Inflammatory macrophage treated with lipopolysaccharide for 1 hour (primary cell): Measurements from ENCODE around the gene CAMK2B.

Experiments
- DNase-seq, 2 donors: peaks; one replicate each; pipeline ENCODE4 v3.0.0-alpha.2; 2020 to 2022

The CAMK2B gene

GRCh38 chr7:44247868-44248651 is 77.3 kb downstream of the CAMK2B start:
- no peak for DNase-seq

- DNase-seq: no peak
These were observed 78.8 kb downstream of the CAMK2B start for GRCh38 chr7:44246396-44247113.

GRCh38 chr7:44244282-44244681 is 81.1 kb downstream of the CAMK2B start:
- DNase-seq: peak in 1 of 2 donors; percentile 23

GRCh38 chr7:44242091-44242490 is 83.3 kb downstream of the CAMK2B start:
- no peak for DNase-seq

GRCh38 chr7:44240983-44241510 is 84.3 kb downstream of the CAMK2B start:
- peak; percentile 68 to 80 for DNase-seq

GRCh38 chr7:44240376-44240775 is 85.0 kb downstream of the CAMK2B start:
- DNase-seq: no peak

GRCh38 chr7:44239361-44239760 is 86.0 kb downstream of the CAMK2B start:
- DNase-seq: no peak

GRCh38 chr7:44238116-44238695 is 87.2 kb downstream of the CAMK2B start:
- DNase-seq: no peak

GRCh38 chr7:44237696-44238095 is 87.7 kb downstream of the CAMK2B start:
- DNase-seq: no peak

- peak; percentile 41 to 44 for DNase-seq
These were observed 89.1 kb downstream of the CAMK2B start for GRCh38 chr7:44236333-44236728.

GRCh38 chr7:44235582-44236332 is 89.6 kb downstream of the CAMK2B start:
- no peak for DNase-seq

GRCh38 chr7:44235066-44235465 is 90.3 kb downstream of the CAMK2B start:
- DNase-seq: no peak

GRCh38 chr7:44232901-44233715 is 92.3 kb downstream of the CAMK2B start:
- no peak for DNase-seq

- DNase-seq: no peak
These were observed 93.0 kb downstream of the CAMK2B start for GRCh38 chr7:44232396-44232795.

- DNase-seq: no peak
These were observed 94.3 kb downstream of the CAMK2B start for GRCh38 chr7:44231088-44231487.

GRCh38 chr7:44230286-44230685 is 95.1 kb downstream of the CAMK2B start:
- no peak for DNase-seq

GRCh38 chr7:44229546-44230105 is 95.8 kb downstream of the CAMK2B start:
- no peak for DNase-seq

GRCh38 chr7:44228571-44229350 is 96.6 kb downstream of the CAMK2B start:
- no peak for DNase-seq

GRCh38 chr7:44227911-44228310 is 97.5 kb downstream of the CAMK2B start:
- no peak for DNase-seq

- no peak for DNase-seq
These were observed 99.0 kb downstream of the CAMK2B start for GRCh38 chr7:44226396-44226753.
